GM23248 (cell line): ENCODE results near the gene N4BP2.

ENCODE experiments used
- EZH2 ChIP-seq: fragments of 200-600 bp; sonication (generic); IDR thresholded peaks from 2 replicates; pipeline ENCODE4 v1.6.1; 2018; ENCODE audit warnings: antibody characterized with exemption, mild to moderate bottlenecking; ENCODE audit not compliant: insufficient read depth, poor library complexity, severe bottlenecking
- EZH2phosphoT487 ChIP-seq: fragments of 200-600 bp; sonication (generic); IDR thresholded peaks from 2 replicates; pipeline ENCODE4 v1.6.1; 2018; ENCODE audit warnings: antibody characterized with exemption, moderate library complexity, mild to moderate bottlenecking, low read depth; ENCODE audit not compliant: insufficient read depth

GRCh38 chr4:40195182-40196177 lies 138.8 kb downstream of the N4BP2 start:
- no peak for TF ChIP-seq EZH2
- no peak for TF ChIP-seq EZH2phosphoT487
